PFSK-1 (cell line): ENCODE data around the gene GNAZ.

Experiments used
- FOXP2 ChIP-seq: optimal IDR thresholded peaks from 2 replicates; pipeline ENCODE3; 2011; ENCODE audit warnings: borderline replicate concordance, control low read depth, inconsistent platforms; ENCODE audit not compliant: insufficient read depth; ENCODE audit errors: extremely low read length, extremely low read depth
- POLR2AphosphoS5 ChIP-seq: IDR thresholded peaks from 2 replicates; pipeline ENCODE4 v1.6.1; 2012; ENCODE audit warnings: low read depth, mild to moderate bottlenecking, control low read depth, low read length, moderate library complexity
- REST ChIP-seq, 2 experiments: IDR thresholded peaks; 2 replicates each; pipeline versions ENCODE4 v1.6.1 to v1.8.0; 2011 to 2012; ENCODE audit warnings: low read depth in 2 of 2, low read length in 2 of 2, control low read depth in 1 of 2, inconsistent platforms in 1 of 2, mild to moderate bottlenecking in 1 of 2, moderate library complexity in 1 of 2; ENCODE audit not compliant: insufficient read depth in 1 of 2
- SIN3A ChIP-seq: IDR thresholded peaks from 2 replicates; pipeline ENCODE4 v1.6.1; 2012; ENCODE audit warnings: mild to moderate bottlenecking, low read length, moderate library complexity, borderline replicate concordance; ENCODE audit not compliant: insufficient read depth
- TAF1 ChIP-seq: IDR thresholded peaks from 2 replicates; pipeline ENCODE4 v1.6.1; 2012; ENCODE audit warnings: low read length, control low read depth, borderline replicate concordance; ENCODE audit not compliant: insufficient read depth

- TF ChIP-seq POLR2AphosphoS5 = no peak
- no peak for TF ChIP-seq TAF1
- no peak for TF ChIP-seq REST (IDR thresholded peaks at IDR 0.05; ENCODE audit: insufficient read depth in 1 of 2, low read depth in 2 of 2, low read length in 2 of 2)
- TF ChIP-seq SIN3A = no peak
- no peak for TF ChIP-seq FOXP2
These were observed 58.2 kb downstream of the GNAZ start for GRCh38 chr22:23128269-23129108.
